ENCODE measurements around the gene ZNF529.
"Not testable (repeated sequence)": the region's sequence is repeated elsewhere in the genome, so short reads cannot be mapped to it uniquely, and the experiment has no call there.

The ZNF529 gene

GRCh38 chr19:36573020-36573894, at the start of gene ZNF529:
Gene ZNF529, minus strand, starts transcription at chr19:36573292. Its CDS starts 946 bp downstream, at chr19:36572346.
- no peak for TF ChIP-seq CTCF (IDR thresholded peaks at IDR 0.05; ENCODE audit: insufficient read depth, low read depth, low read length, missing control alignments)
- DNase-seq (ENCODE audit: low read depth): peak; percentile 94

GRCh38 chr19:36605877-36606478, 32.9 kb upstream of the ZNF529 start:
- peak overlapping the region; percentile 69 for H3K4me3 ChIP-seq (ENCODE audit: low read depth, low read length)
- peak; percentile 55 for DNase-seq (ENCODE audit: low read depth)
- TF ChIP-seq CTCF (IDR thresholded peaks at IDR 0.05; ENCODE audit: insufficient read depth, low read depth, low read length, missing control alignments): no peak

More at GRCh38 chr19:36573020-36573894, at the start of gene ZNF529:
- peak within 1 kb of the TSS; percentile 99 for H3K4me3 ChIP-seq (ENCODE audit: low read depth, low read length)

GRCh38 chr19:36605101-36605876, 32.2 kb upstream of the ZNF529 start, which contains the start of gene ZNF382:
Gene ZNF382, plus strand, starts transcription at chr19:36605313. Its CDS starts 4,602 bp downstream, at chr19:36609915.
- DNase-seq (ENCODE audit: low read depth): peak; percentile 81
- peak within 1 kb of the TSS; percentile 69 for H3K4me3 ChIP-seq (ENCODE audit: low read depth, low read length)
- no peak for TF ChIP-seq CTCF (IDR thresholded peaks at IDR 0.05; ENCODE audit: insufficient read depth, low read depth, low read length, missing control alignments)

- peak overlapping the region; percentile 69 for H3K4me3 ChIP-seq (ENCODE audit: low read depth, low read length)
- peak; percentile 77 for DNase-seq (ENCODE audit: low read depth)
- TF ChIP-seq CTCF (IDR thresholded peaks at IDR 0.05; ENCODE audit: insufficient read depth, low read depth, low read length, missing control alignments): no peak
These were observed 31.6 kb upstream of the ZNF529 start for GRCh38 chr19:36604656-36605100.

- H3K4me3 ChIP-seq (ENCODE audit: low read depth, low read length); DNase-seq (ENCODE audit: low read depth): not testable (repeated sequence)
These were observed 29.6 kb upstream of the ZNF529 start for GRCh38 chr19:36602681-36603080.

GRCh38 chr19:36579255-36579654, 6.2 kb upstream of the ZNF529 start:
- H3K4me3 ChIP-seq (ENCODE audit: low read depth, low read length): no peak overlapping the region
- DNase-seq (ENCODE audit: low read depth): no peak
- no peak for TF ChIP-seq CTCF (IDR thresholded peaks at IDR 0.05; ENCODE audit: insufficient read depth, low read depth, low read length, missing control alignments)
